Lung (tissue), 12 donors: ENCODE measurements around the gene UGT1A6. TPM values are rescaled to one million over a fixed set of nuclear protein-coding genes. Genes with fewer than 3 reads are reported as not detected.

Experiments
- ATAC-seq: fragments of 200-7000 bp; cut with Tn5 transposase; one replicate; pipeline ENCODE4 v1.9.1; 2020; ENCODE audit warnings: moderate number of reproducible peaks; ENCODE audit not compliant: insufficient read depth, low FRiP score
- DNase-seq, 3 donors: peaks; one replicate each; pipeline ENCODE4 v3.0.0-alpha.2; 2013 to 2017
- H3K27ac ChIP-seq, 2 donors: one replicate each; pipeline ENCODE4 v1.5.1; 2013; ENCODE audit warnings: mild to moderate bottlenecking in 2 of 2, moderate library complexity in 2 of 2, control low read depth in 1 of 2, inconsistent platforms in 1 of 2, low read depth in 1 of 2, low read length in 1 of 2
- H3K27me3 ChIP-seq, 3 donors: one replicate each; pipeline ENCODE4 v1.5.1; 2013; ENCODE audit warnings: low read length in 2 of 3; ENCODE audit not compliant: control insufficient read depth in 3 of 3, insufficient read depth in 3 of 3
- H3K36me3 ChIP-seq, 4 donors: one replicate each; pipeline ENCODE4 v1.5.1; 2013; ENCODE audit warnings: low read length in 4 of 4, mild to moderate bottlenecking in 1 of 4, moderate library complexity in 1 of 4; ENCODE audit not compliant: control insufficient read depth in 4 of 4, insufficient read depth in 4 of 4
- H3K4me1 ChIP-seq, 5 donors: one replicate each; pipeline ENCODE4 v1.5.1; 2013; ENCODE audit warnings: low read length in 5 of 5, mild to moderate bottlenecking in 2 of 5, moderate library complexity in 1 of 5; ENCODE audit not compliant: control insufficient read depth in 5 of 5, insufficient read depth in 5 of 5
- H3K4me3 ChIP-seq: one replicate; pipeline ENCODE4 v1.5.1; 2013; ENCODE audit warnings: mild to moderate bottlenecking, control low read depth, moderate library complexity
- H3K9ac ChIP-seq, 2 donors: one replicate each; pipeline ENCODE4 v1.5.1; 2013; ENCODE audit warnings: low read length in 2 of 2, control low read depth in 1 of 2; ENCODE audit not compliant: insufficient read depth in 1 of 2
- H3K9me3 ChIP-seq, 4 donors: one replicate each; pipeline ENCODE4 v1.5.1; 2013; ENCODE audit warnings: low read length in 3 of 4, mild to moderate bottlenecking in 1 of 4, moderate library complexity in 1 of 4; ENCODE audit not compliant: control insufficient read depth in 4 of 4, insufficient read depth in 3 of 4
- CTCF ChIP-seq: IDR thresholded peaks from 2 replicates; pipeline ENCODE4 v1.5.1; 2012; ENCODE audit warnings: mild to moderate bottlenecking; ENCODE audit errors: control extremely low read depth, extremely low read depth
- WGBS, 2 donors: extraction: QIAGEN DNeasy Blood & Tissue Kit; methylation state at CpG; one replicate each; pipeline ENCODE4 v1.1.7; 2013; 5-methylcytosine and 5-hydroxymethylcytosine counted together
- polyA plus RNA-seq, 2 donors: library from polyadenylated mRNA; stranded (reverse); fragments of 200-250 nt; gene quantifications; one replicate each; pipeline ENCODE4 v1.2.1, GENCODE V29; 2013
- total RNA-seq, 2 donors: library from RNA; depleted of rRNA in 1 of 2; stranded (reverse); fragments of >200 nt in 1 of 2; gene quantifications; one replicate each; pipeline ENCODE4 v1.2.1, GENCODE V29; 2014 to 2021
- donor health status: control.
- donor health status: control.
- donor health status: Bipolar disorder and iron deficiency.
- donor health status: healthy.
- donor health status: DM: yes; HTN: yes; CAD: no.

Gene UGT1A6
- total and polyA plus RNA-seq, 4 donors, result 0.63 to 2.3 (median 1.5) TPM

GRCh38 chr2:233758849-233759248 lies 66.2 kb downstream of the UGT1A6 start:
- no peak overlapping the region for H3K9ac ChIP-seq
- H3K9me3 ChIP-seq, result peaks cover 0 to 3% (median 0%) of the 10 kb centered on the region in 4 donors
- WGBS, 2 donors, result 90% methylated on average over 2 of the region's 2 CpGs
- no peak overlapping the region for H3K4me3 ChIP-seq
- H3K36me3 ChIP-seq, result no peaks in the 10 kb centered on the region
- no peak overlapping the region for H3K27ac ChIP-seq
- H3K27me3 ChIP-seq, result no peaks in the 10 kb centered on the region
- DNase-seq (no peak), ATAC-seq (no peak)
- H3K4me1 ChIP-seq, result no peaks in the 10 kb centered on the region
- no peak for TF ChIP-seq CTCF

- no peak within 1 kb of the TSS for H3K9ac ChIP-seq
- no peaks in the 10 kb centered on the region for H3K4me1 ChIP-seq
- no peaks in the 10 kb centered on the region for H3K27me3 ChIP-seq
- ATAC-seq (no peak), DNase-seq (no peak)
- TF ChIP-seq CTCF, result no peak
- H3K4me3 ChIP-seq, result no peak within 1 kb of the TSS
- H3K36me3 ChIP-seq, result no peaks in the 10 kb centered on the region
- no peak within 1 kb of the TSS for H3K27ac ChIP-seq
- peaks cover 0 to under 1% (median 0%) of the 10 kb centered on the region in 4 donors for H3K9me3 ChIP-seq
- 90 to 92% methylated on average over 6 of the region's 6 CpGs for WGBS, 2 donors
Measured at GRCh38 chr2:233760043-233760442, 67.4 kb downstream of the UGT1A6 start, which contains the start of gene UGT1A1. TSS of gene UGT1A1 (plus strand) at chr2:233760270. CDS start at chr2:233760288, 18 bp downstream.

GRCh38 chr2:233761040-233761769 lies 68.5 kb downstream of the UGT1A6 start:
- no peak overlapping the region for H3K9ac ChIP-seq
- H3K4me3 ChIP-seq, result no peak overlapping the region
- TF ChIP-seq CTCF, result no peak
- 83 to 88% methylated on average over 4 of the region's 4 CpGs for WGBS, 2 donors
- H3K4me1 ChIP-seq, result no peaks in the 10 kb centered on the region
- no peaks in the 10 kb centered on the region for H3K36me3 ChIP-seq
- no peaks in the 10 kb centered on the region for H3K27me3 ChIP-seq
- H3K9me3 ChIP-seq, result no peaks in the 10 kb centered on the region
- no peak for DNase-seq
- ATAC-seq, result no peak
- no peak overlapping the region for H3K27ac ChIP-seq
